ENCODE measurements around the gene ARHGEF10L.
"Not testable (repeated sequence)": the region's sequence is repeated elsewhere in the genome, so short reads cannot be mapped to it uniquely, and the experiment has no call there.

ARHGEF10L gene

GRCh38 chr1:17735793-17736192, 196.3 kb downstream of the ARHGEF10L start:
- DNase-seq (ENCODE audit: low read depth in 2 of 2), result no peak

GRCh38 chr1:17736625-17737024, 197.1 kb downstream of the ARHGEF10L start:
- no peak for DNase-seq (ENCODE audit: low read depth in 2 of 2)

GRCh38 chr1:17739050-17739449, 199.6 kb downstream of the ARHGEF10L start:
- no peak for DNase-seq (ENCODE audit: low read depth in 2 of 2)

- DNase-seq (ENCODE audit: low read depth in 2 of 2), result no peak
Measured at GRCh38 chr1:17741052-17741451, 201.6 kb downstream of the ARHGEF10L start.

- DNase-seq (ENCODE audit: low read depth in 2 of 2), result no peak
Measured at GRCh38 chr1:17742583-17742982, 203.1 kb downstream of the ARHGEF10L start.

GRCh38 chr1:17743008-17743647, 203.6 kb downstream of the ARHGEF10L start:
- DNase-seq (ENCODE audit: low read depth in 2 of 2), result no peak

GRCh38 chr1:17743925-17744324, 204.4 kb downstream of the ARHGEF10L start:
- no peak for DNase-seq (ENCODE audit: low read depth in 2 of 2)

GRCh38 chr1:17744666-17745478, 205.4 kb downstream of the ARHGEF10L start:
- no peak for DNase-seq (ENCODE audit: low read depth in 2 of 2)

GRCh38 chr1:17745479-17745955, 206.0 kb downstream of the ARHGEF10L start:
- no peak for DNase-seq (ENCODE audit: low read depth in 2 of 2)

- not testable (repeated sequence) for DNase-seq (ENCODE audit: low read depth in 2 of 2)
Measured at GRCh38 chr1:17746281-17746680, 206.8 kb downstream of the ARHGEF10L start.

- no peak for DNase-seq (ENCODE audit: low read depth in 2 of 2)
Measured at GRCh38 chr1:17746920-17747319, 207.4 kb downstream of the ARHGEF10L start.

Data from stimulated activated CD8-positive, alpha-beta memory T cell treated with anti-CD3 and anti-CD28 coated beads, Interleukin-7, amount 100 ng/mL, for 4 hours (primary cell).